ENCODE results near the gene ITIH4.

The ITIH4 gene

DNA sequence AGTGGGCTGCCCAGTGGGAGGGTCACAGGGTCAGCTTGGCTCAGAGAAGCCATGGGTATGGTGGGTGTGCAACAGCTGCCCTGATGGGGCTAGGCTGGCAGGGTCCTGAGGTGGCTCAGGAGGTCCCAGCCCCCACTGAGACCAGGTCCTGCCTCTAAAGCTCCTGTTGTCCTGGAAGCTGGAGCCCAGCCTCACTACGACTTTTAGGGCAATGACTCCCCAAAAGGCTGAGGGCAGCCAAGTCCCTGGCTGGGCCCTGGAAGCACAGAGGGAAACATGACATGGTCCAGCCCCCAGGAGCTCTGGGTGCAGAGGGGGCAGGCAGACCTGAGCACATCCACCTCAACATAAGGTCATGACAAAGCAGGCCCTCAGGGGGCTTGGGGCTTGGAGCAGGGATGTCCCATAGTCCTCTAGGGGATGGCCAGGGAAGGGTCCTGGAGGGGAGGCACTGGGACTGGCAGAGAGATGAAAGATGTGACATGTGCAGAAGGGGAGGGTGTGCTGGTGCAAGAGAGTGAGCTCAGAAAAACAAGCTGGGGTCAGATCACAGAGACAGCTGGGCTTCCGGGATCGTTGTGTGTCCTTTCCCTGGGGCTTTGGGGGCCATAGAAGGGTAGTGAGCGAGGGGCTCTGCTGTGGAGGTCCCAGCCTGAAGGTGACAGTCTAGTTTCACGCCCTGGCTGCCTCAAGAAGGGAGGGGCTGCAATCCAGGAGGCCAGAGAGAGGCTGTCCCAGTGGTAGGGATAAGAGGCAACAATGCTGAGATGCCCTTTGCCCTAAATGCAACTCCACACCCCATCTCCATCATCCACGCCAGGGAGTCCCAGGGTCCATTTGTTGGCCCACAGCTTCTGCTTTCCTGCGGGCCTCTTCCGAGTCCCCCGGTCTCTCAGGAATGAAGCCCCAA lies 36.5 kb downstream of the ITIH4 start:
- no peak overlapping the region for H3K4me3 ChIP-seq (ENCODE audit: low read depth, low read length)
- TF ChIP-seq, protein P1, sequence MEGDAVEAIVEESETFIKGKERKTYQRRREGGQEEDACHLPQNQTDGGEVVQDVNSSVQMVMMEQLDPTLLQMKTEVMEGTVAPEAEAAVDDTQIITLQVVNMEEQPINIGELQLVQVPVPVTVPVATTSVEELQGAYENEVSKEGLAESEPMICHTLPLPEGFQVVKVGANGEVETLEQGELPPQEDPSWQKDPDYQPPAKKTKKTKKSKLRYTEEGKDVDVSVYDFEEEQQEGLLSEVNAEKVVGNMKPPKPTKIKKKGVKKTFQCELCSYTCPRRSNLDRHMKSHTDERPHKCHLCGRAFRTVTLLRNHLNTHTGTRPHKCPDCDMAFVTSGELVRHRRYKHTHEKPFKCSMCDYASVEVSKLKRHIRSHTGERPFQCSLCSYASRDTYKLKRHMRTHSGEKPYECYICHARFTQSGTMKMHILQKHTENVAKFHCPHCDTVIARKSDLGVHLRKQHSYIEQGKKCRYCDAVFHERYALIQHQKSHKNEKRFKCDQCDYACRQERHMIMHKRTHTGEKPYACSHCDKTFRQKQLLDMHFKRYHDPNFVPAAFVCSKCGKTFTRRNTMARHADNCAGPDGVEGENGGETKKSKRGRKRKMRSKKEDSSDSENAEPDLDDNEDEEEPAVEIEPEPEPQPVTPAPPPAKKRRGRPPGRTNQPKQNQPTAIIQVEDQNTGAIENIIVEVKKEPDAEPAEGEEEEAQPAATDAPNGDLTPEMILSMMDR (IDR thresholded peaks at IDR 0.05; ENCODE audit: low read depth, low read length): no peak

DNA sequence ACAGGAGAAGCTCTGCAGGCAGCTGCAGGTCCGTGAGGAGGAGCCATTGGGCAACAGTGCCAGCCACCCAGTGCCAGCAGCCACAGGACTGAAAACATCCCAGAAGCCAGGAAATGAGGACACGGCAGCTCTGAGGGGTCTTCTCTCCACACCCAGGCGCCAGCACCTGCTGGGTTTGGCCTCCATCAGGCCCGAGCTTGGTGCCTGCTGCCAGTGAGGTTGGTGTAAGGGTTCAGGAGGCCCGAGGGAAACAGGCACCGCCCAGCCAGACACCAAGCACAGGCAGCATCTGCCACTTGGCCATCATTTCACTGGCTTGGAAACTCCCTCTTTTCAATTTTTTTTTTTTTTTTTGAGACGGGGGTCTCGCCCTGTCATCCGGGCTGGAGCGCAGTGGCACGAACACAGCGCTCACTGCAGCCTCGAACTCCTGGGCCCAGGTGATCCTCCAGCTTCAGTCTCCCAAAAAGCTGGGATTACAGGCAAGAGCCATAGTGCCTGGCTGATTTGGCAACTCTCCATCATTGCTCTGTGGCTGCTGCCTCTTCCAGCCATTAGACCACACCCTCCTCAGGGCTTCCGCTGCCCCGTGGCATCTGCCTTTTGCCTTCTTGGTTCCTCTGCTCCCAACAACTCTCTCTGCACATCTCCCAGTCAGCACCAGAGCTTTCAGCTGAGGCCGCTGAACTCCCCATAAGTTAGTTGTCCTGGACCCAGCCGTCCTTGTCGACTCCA lies 37.3 kb downstream of the ITIH4 start:
- H3K4me3 ChIP-seq (ENCODE audit: low read depth, low read length): no peak overlapping the region
- TF ChIP-seq, protein P1 (IDR thresholded peaks at IDR 0.05; ENCODE audit: low read depth, low read length): no peak

DNA sequence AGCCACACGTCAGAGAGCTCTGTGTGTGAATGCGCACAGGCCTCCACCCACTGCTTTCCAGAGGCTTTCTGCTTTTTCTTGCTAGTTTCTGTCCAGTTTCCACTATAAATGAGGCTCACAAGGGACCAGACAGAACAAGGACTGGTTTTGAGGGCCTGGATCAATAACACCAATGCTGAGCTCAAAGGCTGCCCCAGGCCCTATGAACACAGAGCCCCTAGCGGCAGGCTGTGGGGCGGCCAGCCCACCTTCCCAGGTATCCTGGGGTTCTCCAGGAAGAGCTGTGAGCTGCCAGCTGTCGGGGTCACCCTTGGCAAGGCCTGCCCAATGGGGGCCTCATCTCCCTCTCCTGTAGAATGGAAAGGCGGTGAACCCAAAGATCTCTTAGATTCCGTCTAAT lies 38.1 kb downstream of the ITIH4 start:
- no peak overlapping the region for H3K4me3 ChIP-seq (ENCODE audit: low read depth, low read length)
- TF ChIP-seq, protein P1 (IDR thresholded peaks at IDR 0.05; ENCODE audit: low read depth, low read length): no peak

DNA sequence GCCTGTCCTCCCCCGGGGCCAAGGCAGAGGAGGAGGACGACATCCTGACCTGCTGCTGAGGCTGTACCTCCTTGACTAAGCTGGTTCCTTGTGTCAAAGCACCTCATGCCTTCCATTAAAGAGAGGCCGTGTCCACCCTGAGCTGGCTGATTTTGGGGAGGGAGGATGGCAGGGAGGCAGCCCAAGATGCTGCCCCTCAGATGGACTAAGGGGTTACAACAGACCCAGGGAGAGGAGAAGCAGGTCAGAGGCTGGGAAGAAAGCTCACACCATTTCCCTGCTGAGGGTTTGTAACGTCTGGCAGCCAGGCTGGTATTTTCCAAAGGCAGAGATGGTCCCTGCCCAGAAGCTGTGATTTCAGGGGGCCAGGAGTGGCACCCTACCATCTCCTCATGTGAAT lies 38.5 kb downstream of the ITIH4 start:
- no peak overlapping the region for H3K4me3 ChIP-seq (ENCODE audit: low read depth, low read length)
- TF ChIP-seq, protein P1 (IDR thresholded peaks at IDR 0.05; ENCODE audit: low read depth, low read length): no peak

DNA sequence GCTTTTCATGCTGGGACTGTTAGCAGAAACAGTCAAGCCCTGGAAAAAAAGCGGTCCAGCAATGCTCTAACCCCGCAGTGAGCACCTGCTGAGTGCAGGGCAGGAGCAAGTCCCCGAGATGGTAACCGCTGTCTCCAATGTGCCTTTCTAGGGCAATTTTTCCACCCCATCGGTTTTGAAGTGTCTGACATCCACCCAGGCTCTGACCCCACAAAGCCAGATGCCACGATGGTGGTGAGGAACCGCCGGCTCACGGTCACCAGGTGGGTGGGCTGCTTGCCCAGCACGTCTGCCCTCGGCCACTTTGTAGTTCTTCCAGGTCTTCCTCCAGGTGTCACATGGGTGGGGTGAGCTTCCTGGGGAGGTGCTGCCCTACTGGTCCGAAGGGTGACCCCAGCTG lies 39.1 kb downstream of the ITIH4 start:
- TF ChIP-seq, protein P1 (IDR thresholded peaks at IDR 0.05; ENCODE audit: low read depth, low read length): no peak

DNA sequence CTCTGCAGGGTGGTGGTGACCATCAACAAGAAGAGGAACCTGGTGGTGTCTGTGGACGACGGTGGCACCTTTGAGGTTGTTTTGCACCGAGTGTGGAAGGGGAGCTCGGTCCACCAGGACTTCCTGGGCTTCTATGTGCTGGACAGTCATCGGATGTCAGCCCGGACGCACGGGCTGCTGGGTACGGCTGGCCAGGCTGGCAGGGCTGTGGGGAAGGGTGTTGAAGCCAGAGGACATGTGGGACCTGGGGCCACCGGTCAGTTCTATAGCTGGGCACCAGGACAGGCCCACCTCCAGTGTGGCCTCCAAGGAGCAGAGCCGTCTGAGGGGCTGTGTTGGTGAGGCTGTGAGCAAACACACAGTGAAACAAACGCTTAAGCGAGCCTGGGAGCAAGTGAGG lies 39.7 kb downstream of the ITIH4 start:
- no peak overlapping the region for H3K4me3 ChIP-seq (ENCODE audit: low read depth, low read length)
- TF ChIP-seq, protein P1 (IDR thresholded peaks at IDR 0.05; ENCODE audit: low read depth, low read length): no peak

More for the DNA sequence above, 39.1 kb downstream of the ITIH4 start:
- H3K4me3 ChIP-seq (ENCODE audit: low read depth, low read length): no peak overlapping the region

DNA sequence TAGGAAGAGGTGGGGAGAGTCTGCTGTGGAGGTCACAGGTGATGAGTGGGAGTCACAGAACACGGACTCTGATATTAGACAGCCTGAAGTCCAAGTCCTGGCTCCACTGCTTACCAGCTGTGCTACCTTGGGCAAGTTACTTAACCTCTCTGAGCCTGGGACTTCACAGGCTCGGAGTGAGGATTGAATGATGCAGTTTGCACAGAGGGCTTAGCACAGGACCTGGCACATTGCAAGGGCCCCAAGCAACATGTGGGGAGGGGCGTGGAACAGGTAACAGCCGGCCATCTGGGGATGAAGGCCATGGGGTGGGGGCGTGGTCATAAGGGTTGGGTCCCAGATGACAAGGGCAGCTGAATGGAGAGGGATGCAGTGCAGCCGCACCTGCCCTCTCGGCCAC lies 40.1 kb downstream of the ITIH4 start:
- TF ChIP-seq, protein P1 (IDR thresholded peaks at IDR 0.05; ENCODE audit: low read depth, low read length): no peak
- no peak overlapping the region for H3K4me3 ChIP-seq (ENCODE audit: low read depth, low read length)
